ENCODE data around the gene EPHA7. TPM values are rescaled to one million over a fixed set of nuclear protein-coding genes. Genes with fewer than 3 reads are reported as not detected.

EPHA7 gene
- total and polyA plus RNA-seq, 4 donors, result under 0.01 to 0.37 (median 0.01) TPM; not detected in 1

DNA sequence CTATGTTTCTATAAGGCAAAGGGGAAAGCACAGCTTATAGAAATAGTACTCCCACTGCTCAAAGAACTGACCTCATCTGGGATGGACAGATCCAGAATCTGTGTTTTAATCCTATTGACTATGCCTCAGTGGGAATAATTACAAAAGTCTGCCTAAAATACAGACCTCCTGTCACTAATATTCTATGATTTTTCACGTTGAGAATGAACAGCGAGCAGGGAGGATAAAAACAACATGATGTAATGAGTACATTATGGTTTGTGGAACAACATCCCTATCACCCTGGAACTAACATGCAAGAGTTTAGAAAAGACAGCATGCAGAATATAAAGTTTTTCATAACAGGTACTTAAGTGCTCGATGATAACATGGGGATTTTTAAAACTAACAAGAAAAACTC is 53.9 kb downstream of the EPHA7 start:
- Histone ChIP-seq H3K4me3 (ENCODE audit: low read depth in 1 of 3, low read length in 3 of 3) (no peak overlapping the region), H3K4me1 (ENCODE audit: control insufficient read depth in 4 of 4, insufficient read depth in 4 of 4, low read length in 3 of 4) (no peaks in the 10 kb centered on the region), H3K27me3 (ENCODE audit: control insufficient read depth in 4 of 4, insufficient read depth in 4 of 4, low read length in 3 of 4) (no peaks in the 10 kb centered on the region), H3K36me3 (ENCODE audit: control insufficient read depth in 4 of 4, insufficient read depth in 3 of 4, low read depth in 1 of 4, low read length in 3 of 4) (no peaks in the 10 kb centered on the region), H3K27ac (ENCODE audit: low read depth in 1 of 2, low read length in 2 of 2) (no peak overlapping the region), H3K9ac (ENCODE audit: low read depth in 1 of 2, low read length in 2 of 2) (no peak overlapping the region), H3K9me3 (ENCODE audit: control insufficient read depth in 4 of 4, low read length in 3 of 4) (no peaks in the 10 kb centered on the region)
- WGBS, result 72% methylated on average over 3 of the region's 3 CpGs
- TF ChIP-seq HNF4A (conservative IDR thresholded peaks at IDR 0.05) (no peak), YY1 (IDR thresholded peaks at IDR 0.05) (no peak), GABPA (IDR thresholded peaks at IDR 0.05 in 1 of 2, conservative IDR thresholded peaks at IDR 0.05 in 1 of 2) (no peak), EGR1 (IDR thresholded peaks at IDR 0.05; ENCODE audit: low read depth in 2 of 2) (no peak), FOXA1 (IDR thresholded peaks at IDR 0.05) (no peak), NR2F2 (IDR thresholded peaks at IDR 0.05) (no peak), HNF4G (IDR thresholded peaks at IDR 0.05) (no peak), RAD21 (IDR thresholded peaks at IDR 0.05) (no peak), SP1 (IDR thresholded peaks at IDR 0.05) (no peak), FOXA2 (IDR thresholded peaks at IDR 0.05) (no peak)
- TF ChIP-seq, protein P1, sequence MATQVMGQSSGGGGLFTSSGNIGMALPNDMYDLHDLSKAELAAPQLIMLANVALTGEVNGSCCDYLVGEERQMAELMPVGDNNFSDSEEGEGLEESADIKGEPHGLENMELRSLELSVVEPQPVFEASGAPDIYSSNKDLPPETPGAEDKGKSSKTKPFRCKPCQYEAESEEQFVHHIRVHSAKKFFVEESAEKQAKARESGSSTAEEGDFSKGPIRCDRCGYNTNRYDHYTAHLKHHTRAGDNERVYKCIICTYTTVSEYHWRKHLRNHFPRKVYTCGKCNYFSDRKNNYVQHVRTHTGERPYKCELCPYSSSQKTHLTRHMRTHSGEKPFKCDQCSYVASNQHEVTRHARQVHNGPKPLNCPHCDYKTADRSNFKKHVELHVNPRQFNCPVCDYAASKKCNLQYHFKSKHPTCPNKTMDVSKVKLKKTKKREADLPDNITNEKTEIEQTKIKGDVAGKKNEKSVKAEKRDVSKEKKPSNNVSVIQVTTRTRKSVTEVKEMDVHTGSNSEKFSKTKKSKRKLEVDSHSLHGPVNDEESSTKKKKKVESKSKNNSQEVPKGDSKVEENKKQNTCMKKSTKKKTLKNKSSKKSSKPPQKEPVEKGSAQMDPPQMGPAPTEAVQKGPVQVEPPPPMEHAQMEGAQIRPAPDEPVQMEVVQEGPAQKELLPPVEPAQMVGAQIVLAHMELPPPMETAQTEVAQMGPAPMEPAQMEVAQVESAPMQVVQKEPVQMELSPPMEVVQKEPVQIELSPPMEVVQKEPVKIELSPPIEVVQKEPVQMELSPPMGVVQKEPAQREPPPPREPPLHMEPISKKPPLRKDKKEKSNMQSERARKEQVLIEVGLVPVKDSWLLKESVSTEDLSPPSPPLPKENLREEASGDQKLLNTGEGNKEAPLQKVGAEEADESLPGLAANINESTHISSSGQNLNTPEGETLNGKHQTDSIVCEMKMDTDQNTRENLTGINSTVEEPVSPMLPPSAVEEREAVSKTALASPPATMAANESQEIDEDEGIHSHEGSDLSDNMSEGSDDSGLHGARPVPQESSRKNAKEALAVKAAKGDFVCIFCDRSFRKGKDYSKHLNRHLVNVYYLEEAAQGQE (IDR thresholded peaks at IDR 0.05), result no peak
- TF ChIP-seq, protein P2, sequence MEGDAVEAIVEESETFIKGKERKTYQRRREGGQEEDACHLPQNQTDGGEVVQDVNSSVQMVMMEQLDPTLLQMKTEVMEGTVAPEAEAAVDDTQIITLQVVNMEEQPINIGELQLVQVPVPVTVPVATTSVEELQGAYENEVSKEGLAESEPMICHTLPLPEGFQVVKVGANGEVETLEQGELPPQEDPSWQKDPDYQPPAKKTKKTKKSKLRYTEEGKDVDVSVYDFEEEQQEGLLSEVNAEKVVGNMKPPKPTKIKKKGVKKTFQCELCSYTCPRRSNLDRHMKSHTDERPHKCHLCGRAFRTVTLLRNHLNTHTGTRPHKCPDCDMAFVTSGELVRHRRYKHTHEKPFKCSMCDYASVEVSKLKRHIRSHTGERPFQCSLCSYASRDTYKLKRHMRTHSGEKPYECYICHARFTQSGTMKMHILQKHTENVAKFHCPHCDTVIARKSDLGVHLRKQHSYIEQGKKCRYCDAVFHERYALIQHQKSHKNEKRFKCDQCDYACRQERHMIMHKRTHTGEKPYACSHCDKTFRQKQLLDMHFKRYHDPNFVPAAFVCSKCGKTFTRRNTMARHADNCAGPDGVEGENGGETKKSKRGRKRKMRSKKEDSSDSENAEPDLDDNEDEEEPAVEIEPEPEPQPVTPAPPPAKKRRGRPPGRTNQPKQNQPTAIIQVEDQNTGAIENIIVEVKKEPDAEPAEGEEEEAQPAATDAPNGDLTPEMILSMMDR (IDR thresholded peaks at IDR 0.05; ENCODE audit: low read depth, low read length, missing input control), result no peak
- TF ChIP-seq, protein P3, sequence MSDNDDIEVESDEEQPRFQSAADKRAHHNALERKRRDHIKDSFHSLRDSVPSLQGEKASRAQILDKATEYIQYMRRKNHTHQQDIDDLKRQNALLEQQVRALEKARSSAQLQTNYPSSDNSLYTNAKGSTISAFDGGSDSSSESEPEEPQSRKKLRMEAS (IDR thresholded peaks at IDR 0.05), result no peak
- TF ChIP-seq, protein P4, sequence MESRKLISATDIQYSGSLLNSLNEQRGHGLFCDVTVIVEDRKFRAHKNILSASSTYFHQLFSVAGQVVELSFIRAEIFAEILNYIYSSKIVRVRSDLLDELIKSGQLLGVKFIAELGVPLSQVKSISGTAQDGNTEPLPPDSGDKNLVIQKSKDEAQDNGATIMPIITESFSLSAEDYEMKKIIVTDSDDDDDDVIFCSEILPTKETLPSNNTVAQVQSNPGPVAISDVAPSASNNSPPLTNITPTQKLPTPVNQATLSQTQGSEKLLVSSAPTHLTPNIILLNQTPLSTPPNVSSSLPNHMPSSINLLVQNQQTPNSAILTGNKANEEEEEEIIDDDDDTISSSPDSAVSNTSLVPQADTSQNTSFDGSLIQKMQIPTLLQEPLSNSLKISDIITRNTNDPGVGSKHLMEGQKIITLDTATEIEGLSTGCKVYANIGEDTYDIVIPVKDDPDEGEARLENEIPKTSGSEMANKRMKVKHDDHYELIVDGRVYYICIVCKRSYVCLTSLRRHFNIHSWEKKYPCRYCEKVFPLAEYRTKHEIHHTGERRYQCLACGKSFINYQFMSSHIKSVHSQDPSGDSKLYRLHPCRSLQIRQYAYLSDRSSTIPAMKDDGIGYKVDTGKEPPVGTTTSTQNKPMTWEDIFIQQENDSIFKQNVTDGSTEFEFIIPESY (IDR thresholded peaks at IDR 0.05), result no peak
- TF ChIP-seq, protein P5, sequence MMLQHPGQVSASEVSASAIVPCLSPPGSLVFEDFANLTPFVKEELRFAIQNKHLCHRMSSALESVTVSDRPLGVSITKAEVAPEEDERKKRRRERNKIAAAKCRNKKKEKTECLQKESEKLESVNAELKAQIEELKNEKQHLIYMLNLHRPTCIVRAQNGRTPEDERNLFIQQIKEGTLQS (IDR thresholded peaks at IDR 0.05), result no peak
- no peak for DNase-seq (ENCODE audit: low spot score)

DNA sequence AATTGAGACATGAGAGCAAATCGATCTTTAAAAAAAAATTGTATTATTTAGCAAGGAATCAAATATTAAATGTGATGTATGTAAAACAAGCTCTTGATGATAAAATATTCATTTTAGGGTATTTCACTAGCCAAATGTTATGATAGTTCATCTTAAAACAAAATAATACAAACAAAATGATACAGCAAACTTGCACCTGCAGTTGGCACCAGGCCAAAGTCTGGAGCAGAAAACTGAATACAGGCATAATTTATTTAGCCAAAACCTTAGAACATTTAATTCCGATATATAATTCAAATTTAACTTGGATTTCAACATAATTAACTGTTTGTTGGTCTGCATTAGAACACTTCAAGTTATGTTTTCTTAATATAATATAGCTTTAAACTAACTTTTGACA is 60.9 kb downstream of the EPHA7 start:
- Histone ChIP-seq H3K9me3 (ENCODE audit: control insufficient read depth in 4 of 4, low read length in 3 of 4) (no peaks in the 10 kb centered on the region), H3K4me1 (ENCODE audit: control insufficient read depth in 4 of 4, insufficient read depth in 4 of 4, low read length in 3 of 4) (no peaks in the 10 kb centered on the region), H3K4me3 (ENCODE audit: low read depth in 1 of 3, low read length in 3 of 3) (no peak overlapping the region), H3K9ac (ENCODE audit: low read depth in 1 of 2, low read length in 2 of 2) (no peak overlapping the region), H3K27ac (ENCODE audit: low read depth in 1 of 2, low read length in 2 of 2) (no peak overlapping the region), H3K27me3 (ENCODE audit: control insufficient read depth in 4 of 4, insufficient read depth in 4 of 4, low read length in 3 of 4) (no peaks in the 10 kb centered on the region), H3K36me3 (ENCODE audit: control insufficient read depth in 4 of 4, insufficient read depth in 3 of 4, low read depth in 1 of 4, low read length in 3 of 4) (no peaks in the 10 kb centered on the region)
- WGBS, result 85% methylated on average over 2 of the region's 2 CpGs
- TF ChIP-seq NR2F2 (IDR thresholded peaks at IDR 0.05) (no peak), FOXA2 (IDR thresholded peaks at IDR 0.05) (no peak), SP1 (IDR thresholded peaks at IDR 0.05) (no peak), TAF1 (conservative IDR thresholded peaks at IDR 0.05) (no peak), JUND (IDR thresholded peaks at IDR 0.05) (no peak), EGR1 (IDR thresholded peaks at IDR 0.05; ENCODE audit: low read depth in 2 of 2) (no peak), HNF4G (IDR thresholded peaks at IDR 0.05) (no peak), GABPA (IDR thresholded peaks at IDR 0.05 in 1 of 2, conservative IDR thresholded peaks at IDR 0.05 in 1 of 2) (no peak), HNF4A (conservative IDR thresholded peaks at IDR 0.05) (no peak), RXRA (IDR thresholded peaks at IDR 0.05) (no peak)
- TF ChIP-seq, protein P1 (IDR thresholded peaks at IDR 0.05), result no peak
- TF ChIP-seq, protein P5 (IDR thresholded peaks at IDR 0.05), result no peak
- no peak for DNase-seq (ENCODE audit: low spot score)

Data from liver (tissue), 9 donors.